Loucy (cell line): Measurements from ENCODE around the gene PCDHGA4.
"Not testable (repeated sequence)": the region's sequence is repeated elsewhere in the genome, so short reads cannot be mapped to it uniquely, and the experiment has no call there.

Experiments used
- H2AFZ ChIP-seq: fragments of 200-600 bp; sonication (generic); 2 replicates; pipeline ENCODE4 v1.6.0; 2016; ENCODE audit warnings: antibody characterized with exemption, mild to moderate bottlenecking, low read length, moderate library complexity
- H3F3A ChIP-seq: fragments of 200-600 bp; 2 replicates; pipeline ENCODE4 v1.6.0; 2016; ENCODE audit warnings: antibody characterized with exemption, low read depth, mild to moderate bottlenecking
- H3K27me3 ChIP-seq: fragments of 200-600 bp; sonication (generic); 2 replicates; pipeline ENCODE4 v1.6.1; 2014; ENCODE audit warnings: low read length, mild to moderate bottlenecking; ENCODE audit not compliant: insufficient read depth, poor library complexity, severe bottlenecking
- H3K36me3 ChIP-seq: fragments of 200-600 bp; sonication (generic); 2 replicates; pipeline ENCODE4 v1.6.1; 2016; ENCODE audit warnings: low read length; ENCODE audit not compliant: insufficient read depth
- H3K4me1 ChIP-seq: fragments of 200-600 bp; sonication (generic); 2 replicates; pipeline ENCODE4 v1.5.1; 2014; ENCODE audit warnings: low read length, mild to moderate bottlenecking; ENCODE audit not compliant: insufficient read depth, poor library complexity, severe bottlenecking
- H3K4me2 ChIP-seq: fragments of 200-600 bp; sonication (generic); 2 replicates; pipeline ENCODE4 v1.6.0; 2014; ENCODE audit warnings: antibody characterized with exemption, low read length, low read depth, mild to moderate bottlenecking; ENCODE audit not compliant: poor library complexity, severe bottlenecking
- H3K4me3 ChIP-seq: fragments of 200-600 bp; sonication (generic); 2 replicates; pipeline ENCODE4 v1.5.1; 2014; ENCODE audit warnings: low read length, mild to moderate bottlenecking, mixed read lengths; ENCODE audit not compliant: poor library complexity, severe bottlenecking
- H3K79me2 ChIP-seq: fragments of 200-600 bp; sonication (generic); 2 replicates; pipeline ENCODE4 v1.6.1; 2014; ENCODE audit warnings: low read length; ENCODE audit not compliant: insufficient read depth
- H3K9ac ChIP-seq: fragments of 200-600 bp; sonication (generic); 2 replicates; pipeline ENCODE4 v1.6.0; 2014; ENCODE audit warnings: mild to moderate bottlenecking, low read depth, low read length, moderate library complexity; ENCODE audit not compliant: poor library complexity, severe bottlenecking
- H3K9me2 ChIP-seq: fragments of 200-600 bp; sonication (generic); replicated peaks from 2 replicates; pipeline ENCODE4 v1.6.1; 2016; ENCODE audit warnings: low read depth, low read length, mixed read lengths
- H3K9me3 ChIP-seq: fragments of 200-600 bp; sonication (generic); 2 replicates; pipeline ENCODE4 v1.6.1; 2014; ENCODE audit warnings: mild to moderate bottlenecking, antibody characterized with exemption, low read length, low read depth; ENCODE audit not compliant: insufficient read depth
- H4K20me1 ChIP-seq: fragments of 200-600 bp; sonication (generic); 2 replicates; pipeline ENCODE4 v1.6.0; 2014; ENCODE audit warnings: antibody characterized with exemption, low read length, mild to moderate bottlenecking; ENCODE audit not compliant: insufficient read depth, poor library complexity, severe bottlenecking
- EZH2phosphoT487 ChIP-seq: fragments of 200-600 bp; IDR thresholded peaks from 2 replicates; pipeline ENCODE4 v1.6.1; 2018; ENCODE audit warnings: antibody characterized with exemption, mild to moderate bottlenecking, moderate library complexity, borderline replicate concordance
- TF ChIP-seq, protein P1 (sequence below): fragments of 200-600 bp; sonication (generic); conservative IDR thresholded peaks from 2 replicates; pipeline ENCODE4 v1.5.1; 2014; ENCODE audit warnings: mild to moderate bottlenecking, antibody characterized with exemption, low read length

Gene PCDHGA4

DNA sequence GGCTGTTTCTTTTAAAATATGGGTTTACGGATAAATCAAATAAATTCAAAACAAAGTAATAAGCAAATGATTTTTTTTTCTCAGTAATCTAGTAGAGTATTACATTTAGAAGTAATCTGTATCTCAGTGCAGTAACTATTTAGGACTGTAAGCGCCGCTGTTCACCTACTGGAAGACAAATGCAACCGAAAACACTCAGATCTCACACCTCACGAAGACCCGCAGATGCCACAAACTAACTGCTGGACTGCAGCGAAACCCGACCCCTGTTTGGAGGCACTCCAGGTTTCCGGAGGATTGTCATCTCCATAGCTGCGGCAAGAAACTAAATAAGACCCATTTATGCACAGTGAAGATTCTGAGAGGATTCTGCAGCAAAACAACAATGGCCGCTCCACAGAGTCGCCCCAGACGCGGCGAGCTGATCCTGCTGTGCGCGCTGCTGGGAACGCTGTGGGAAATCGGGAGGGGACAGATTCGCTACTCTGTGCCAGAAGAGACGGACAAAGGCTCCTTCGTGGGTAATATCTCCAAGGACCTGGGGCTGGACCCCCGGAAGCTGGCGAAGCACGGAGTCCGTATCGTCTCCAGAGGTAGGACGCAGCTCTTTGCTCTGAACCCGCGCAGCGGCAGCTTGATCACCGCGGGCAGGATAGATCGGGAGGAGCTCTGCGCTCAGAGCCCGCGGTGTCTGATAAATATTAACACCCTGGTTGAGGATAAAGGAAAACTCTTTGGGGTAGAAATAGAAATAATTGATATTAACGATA lies 37.8 kb downstream of the PCDHGA4 start, which contains the start of gene PCDHGA8:
Gene PCDHGA8 (plus strand): TSS at position 205 of the 770 bp plus-strand sequence. CDS start 181 bp downstream, at position 386.
- H3K79me2 ChIP-seq = no peaks in the 10 kb centered on the region
- no peaks in the 10 kb centered on the region for H3K9me2 ChIP-seq
- H3K4me3 ChIP-seq = no peak within 1 kb of the TSS
- H3K9me3 ChIP-seq = no peaks in the 10 kb centered on the region
- no peak within 1 kb of the TSS for H3K4me2 ChIP-seq
- no peaks in the 10 kb centered on the region for H4K20me1 ChIP-seq
- TF ChIP-seq, protein P1, sequence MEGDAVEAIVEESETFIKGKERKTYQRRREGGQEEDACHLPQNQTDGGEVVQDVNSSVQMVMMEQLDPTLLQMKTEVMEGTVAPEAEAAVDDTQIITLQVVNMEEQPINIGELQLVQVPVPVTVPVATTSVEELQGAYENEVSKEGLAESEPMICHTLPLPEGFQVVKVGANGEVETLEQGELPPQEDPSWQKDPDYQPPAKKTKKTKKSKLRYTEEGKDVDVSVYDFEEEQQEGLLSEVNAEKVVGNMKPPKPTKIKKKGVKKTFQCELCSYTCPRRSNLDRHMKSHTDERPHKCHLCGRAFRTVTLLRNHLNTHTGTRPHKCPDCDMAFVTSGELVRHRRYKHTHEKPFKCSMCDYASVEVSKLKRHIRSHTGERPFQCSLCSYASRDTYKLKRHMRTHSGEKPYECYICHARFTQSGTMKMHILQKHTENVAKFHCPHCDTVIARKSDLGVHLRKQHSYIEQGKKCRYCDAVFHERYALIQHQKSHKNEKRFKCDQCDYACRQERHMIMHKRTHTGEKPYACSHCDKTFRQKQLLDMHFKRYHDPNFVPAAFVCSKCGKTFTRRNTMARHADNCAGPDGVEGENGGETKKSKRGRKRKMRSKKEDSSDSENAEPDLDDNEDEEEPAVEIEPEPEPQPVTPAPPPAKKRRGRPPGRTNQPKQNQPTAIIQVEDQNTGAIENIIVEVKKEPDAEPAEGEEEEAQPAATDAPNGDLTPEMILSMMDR = peak; percentile 56
- TF ChIP-seq EZH2phosphoT487 = no peak
- no peaks in the 10 kb centered on the region for H3K4me1 ChIP-seq
- H3K36me3 ChIP-seq = no peaks in the 10 kb centered on the region
- no peaks in the 10 kb centered on the region for H3K27me3 ChIP-seq
- H3F3A ChIP-seq = no peaks in the 10 kb centered on the region
- H3K9ac ChIP-seq = no peak within 1 kb of the TSS
- H2AFZ ChIP-seq = no peak within 1 kb of the TSS

DNA sequence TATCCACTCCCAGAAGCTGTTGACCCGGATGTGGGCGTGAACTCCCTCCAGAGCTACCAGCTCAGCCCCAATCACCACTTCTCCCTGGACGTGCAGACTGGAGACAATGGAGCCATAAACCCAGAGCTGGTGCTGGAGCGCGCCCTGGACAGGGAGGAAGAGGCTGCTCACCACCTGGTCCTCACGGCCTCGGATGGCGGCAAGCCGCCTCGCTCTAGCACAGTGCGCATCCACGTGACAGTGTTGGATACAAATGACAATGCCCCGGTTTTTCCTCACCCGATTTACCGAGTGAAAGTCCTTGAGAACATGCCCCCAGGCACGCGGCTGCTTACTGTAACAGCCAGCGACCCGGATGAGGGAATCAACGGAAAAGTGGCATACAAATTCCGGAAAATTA lies 38.4 kb downstream of the PCDHGA4 start:
- no peak overlapping the region for H3K4me2 ChIP-seq
- H3K4me1 ChIP-seq = no peaks in the 10 kb centered on the region
- H3K9me2 ChIP-seq = no peaks in the 10 kb centered on the region
- no peaks in the 10 kb centered on the region for H3K79me2 ChIP-seq
- no peak overlapping the region for H3K4me3 ChIP-seq
- no peak overlapping the region for H3K9ac ChIP-seq
- TF ChIP-seq, protein P1 = no peak
- no peak for TF ChIP-seq EZH2phosphoT487
- H3K36me3 ChIP-seq = no peaks in the 10 kb centered on the region
- no peaks in the 10 kb centered on the region for H3K9me3 ChIP-seq
- H4K20me1 ChIP-seq = no peaks in the 10 kb centered on the region
- no peaks in the 10 kb centered on the region for H3F3A ChIP-seq
- no peaks in the 10 kb centered on the region for H3K27me3 ChIP-seq
- no peak overlapping the region for H2AFZ ChIP-seq

DNA sequence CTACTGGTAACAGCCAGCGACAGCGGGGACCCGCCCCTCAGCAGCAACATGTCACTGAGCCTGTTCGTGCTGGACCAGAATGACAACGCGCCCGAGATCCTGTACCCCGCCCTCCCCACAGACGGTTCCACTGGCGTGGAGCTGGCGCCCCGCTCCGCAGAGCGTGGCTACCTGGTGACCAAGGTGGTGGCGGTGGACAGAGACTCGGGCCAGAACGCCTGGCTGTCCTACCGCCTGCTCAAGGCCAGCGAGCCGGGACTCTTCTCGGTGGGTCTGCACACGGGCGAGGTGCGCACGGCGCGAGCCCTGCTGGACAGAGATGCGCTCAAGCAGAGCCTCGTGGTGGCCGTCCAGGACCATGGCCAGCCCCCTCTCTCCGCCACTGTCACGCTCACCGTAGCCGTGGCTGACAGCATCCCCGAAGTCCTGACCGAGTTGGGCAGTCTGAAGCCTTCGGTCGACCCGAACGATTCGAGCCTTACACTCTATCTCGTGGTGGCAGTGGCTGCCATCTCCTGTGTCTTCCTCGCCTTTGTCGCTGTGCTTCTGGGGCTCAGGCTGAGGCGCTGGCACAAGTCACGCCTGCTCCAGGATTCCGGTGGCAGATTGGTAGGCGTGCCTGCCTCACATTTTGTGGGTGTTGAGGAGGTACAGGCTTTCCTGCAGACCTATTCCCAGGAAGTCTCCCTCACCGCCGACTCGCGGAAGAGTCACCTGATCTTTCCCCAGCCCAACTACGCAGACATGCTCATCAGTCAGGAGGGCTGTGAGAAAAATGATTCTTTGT lies 39.8 kb downstream of the PCDHGA4 start:
- not testable (repeated sequence) for H3K9me3 ChIP-seq, H3K27me3 ChIP-seq, H3K36me3 ChIP-seq, H3K4me3 ChIP-seq, H3F3A ChIP-seq, H3K79me2 ChIP-seq, H4K20me1 ChIP-seq, H3K9ac ChIP-seq, H2AFZ ChIP-seq, H3K9me2 ChIP-seq, H3K4me2 ChIP-seq, H3K4me1 ChIP-seq
